ENCODE results near the gene MSANTD1.
A peak's percentile ranks its signal among the peaks of the same experiment; 100 is the strongest.
"Not testable (repeated sequence)": the region's sequence is repeated elsewhere in the genome, so short reads cannot be mapped to it uniquely, and the experiment has no call there.

The MSANTD1 gene

DNA sequence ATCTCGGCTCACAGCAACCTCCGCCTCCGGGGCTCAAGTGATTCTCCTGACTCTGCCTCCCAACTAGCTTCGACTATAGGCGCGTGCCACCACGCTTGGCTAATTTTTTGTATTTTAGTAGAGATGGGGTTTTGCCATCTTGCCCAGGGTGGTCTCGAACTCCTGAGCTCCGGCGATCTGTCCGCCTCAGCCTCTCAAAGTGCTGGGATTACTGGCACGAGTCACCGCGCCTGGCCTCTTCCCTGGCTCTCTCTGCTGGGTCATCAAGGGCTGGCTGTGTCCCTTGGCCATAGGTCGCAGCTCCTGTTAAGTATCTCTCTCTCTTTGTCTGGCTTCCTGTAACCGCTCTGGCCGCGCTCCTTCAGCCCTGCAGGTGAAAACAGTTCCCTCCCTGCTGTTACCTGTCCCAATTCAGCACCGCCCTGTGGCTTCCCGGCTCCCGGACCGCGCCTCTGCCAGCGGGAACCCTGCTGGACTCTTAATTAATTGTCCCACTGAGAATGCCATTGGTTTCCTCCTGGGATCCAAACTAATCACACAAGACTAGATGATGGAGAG is 42.5 kb downstream of the MSANTD1 start:
- no peak for DNase-seq (ENCODE audit: low read depth)

DNA sequence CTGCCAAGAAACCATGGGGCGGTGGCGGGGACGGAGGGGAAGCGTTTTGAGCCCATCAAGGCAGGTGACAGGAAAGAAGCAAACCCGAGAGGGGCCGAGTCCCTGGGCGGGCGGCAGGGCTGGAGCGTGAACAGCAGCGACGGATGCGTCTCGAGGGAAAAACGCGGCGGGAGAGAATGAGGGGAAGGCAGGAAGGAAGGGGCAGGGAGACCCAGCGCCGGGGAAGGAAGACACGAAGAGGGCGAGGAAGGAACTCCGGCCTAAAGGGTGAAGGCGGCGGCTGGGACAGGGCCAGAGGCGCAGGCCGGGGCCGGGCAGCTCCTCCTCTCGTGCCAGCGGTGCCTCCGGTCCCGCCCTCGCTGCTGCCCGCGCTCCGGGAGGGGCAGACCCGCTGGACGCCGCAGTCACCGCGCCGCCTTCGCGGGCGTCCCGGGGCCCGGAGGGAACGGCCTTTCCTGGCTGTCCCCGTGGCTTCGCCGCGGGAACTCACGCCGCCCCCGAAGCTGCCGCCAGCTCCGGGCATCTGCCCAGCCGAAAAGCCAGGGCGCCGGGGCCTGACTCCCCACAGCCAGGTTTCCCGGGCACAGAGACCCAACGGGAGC is 43.1 kb downstream of the MSANTD1 start:
- no peak for DNase-seq (ENCODE audit: low read depth)

DNA sequence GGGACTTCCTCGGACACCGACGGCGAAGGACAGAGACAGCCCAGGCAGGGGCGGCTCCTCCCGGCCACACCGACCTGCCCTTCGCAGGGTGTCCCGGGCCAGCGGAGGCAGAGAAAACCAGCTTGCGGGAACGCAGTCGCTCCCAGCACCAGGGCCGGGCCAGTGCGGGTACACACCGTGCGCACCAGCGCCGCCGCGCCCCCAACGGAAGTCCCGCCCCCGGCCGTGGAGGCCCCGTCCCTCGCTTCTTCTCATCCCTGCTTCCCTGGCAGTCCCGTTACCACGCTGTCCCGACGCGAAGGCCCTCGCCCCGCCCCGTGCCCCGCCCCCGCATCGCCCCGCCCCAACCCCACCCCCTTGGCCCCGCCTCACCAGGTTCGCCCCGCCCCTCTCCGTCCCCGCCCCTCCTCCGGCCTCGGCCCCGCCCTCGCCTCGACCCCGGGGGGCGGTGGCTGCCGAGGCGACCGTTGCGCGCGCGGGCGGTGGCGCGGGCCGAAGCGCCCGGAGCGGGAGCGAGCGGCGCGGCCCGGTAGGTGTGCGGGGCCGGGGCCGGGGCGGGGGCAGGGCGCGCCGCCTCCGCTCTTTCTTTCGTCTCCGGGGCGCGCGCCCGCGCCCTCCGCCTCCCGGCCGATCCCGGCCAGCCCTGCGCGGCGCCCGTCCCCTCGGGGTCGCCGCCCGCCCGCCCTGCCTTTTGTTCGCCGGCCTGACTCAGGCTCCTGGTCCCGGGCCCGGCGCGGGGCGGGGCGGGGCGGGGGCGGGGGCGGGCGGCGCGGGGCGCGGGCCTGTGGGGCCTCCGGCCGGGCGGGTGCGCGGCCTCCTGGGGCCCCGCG is 43.8 kb downstream of the MSANTD1 start, which contains the start of gene RGS12:
TSS of gene RGS12 (plus strand) at position 451 of the 830 bp plus-strand sequence. CDS start 23,150 bp downstream, outside the sequence.
- peak; percentile 79 for DNase-seq (ENCODE audit: low read depth)

DNA sequence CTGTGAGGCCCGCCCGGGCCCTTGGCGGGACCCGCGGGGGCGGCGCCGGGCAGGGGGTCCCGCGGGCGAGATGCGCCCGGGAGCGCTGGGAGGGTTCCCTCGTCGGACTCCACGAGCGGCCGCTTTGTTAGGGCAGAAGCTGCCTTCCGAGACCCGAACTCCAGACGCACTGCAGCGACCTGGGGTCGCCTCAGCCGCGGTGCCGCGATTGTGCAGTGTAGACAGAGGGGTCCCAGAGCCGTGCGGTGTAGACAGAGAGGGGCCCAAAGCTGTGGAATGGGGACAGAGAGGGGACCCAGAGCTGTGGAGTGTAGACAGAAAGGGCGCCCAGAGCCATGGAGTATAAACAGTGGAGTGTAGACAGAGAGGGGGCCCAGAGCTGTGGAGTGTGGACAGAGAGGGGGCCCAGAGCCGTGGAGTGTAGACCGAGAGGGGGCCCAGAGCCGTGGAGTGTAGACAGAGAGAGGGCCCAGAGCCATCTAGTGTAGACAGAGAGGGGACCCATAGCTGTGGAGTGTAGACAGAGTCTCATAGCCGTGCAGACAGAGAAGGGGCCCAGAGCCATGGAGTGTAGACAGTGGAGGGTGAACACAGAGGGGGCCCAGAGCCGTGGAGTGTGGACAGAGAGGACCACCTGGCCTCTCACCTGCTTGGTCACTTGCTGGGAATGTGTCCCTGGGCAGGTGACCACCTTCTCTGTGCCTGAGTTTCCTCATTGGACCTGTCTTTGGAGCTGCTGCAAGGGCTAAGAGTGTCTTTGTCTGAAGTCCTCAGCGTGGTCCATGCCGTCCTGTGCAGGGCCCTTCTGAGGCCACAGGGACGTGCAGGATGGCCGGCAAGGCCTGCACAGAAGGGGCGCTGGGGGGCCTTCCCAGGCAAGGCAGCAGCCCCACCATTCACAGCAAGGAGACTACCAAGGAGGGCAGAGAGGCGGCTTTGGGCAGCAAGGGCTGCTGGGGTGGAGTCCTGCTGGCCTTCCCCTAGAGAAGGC is 44.7 kb downstream of the MSANTD1 start:
- DNase-seq (ENCODE audit: low read depth): no peak

DNA sequence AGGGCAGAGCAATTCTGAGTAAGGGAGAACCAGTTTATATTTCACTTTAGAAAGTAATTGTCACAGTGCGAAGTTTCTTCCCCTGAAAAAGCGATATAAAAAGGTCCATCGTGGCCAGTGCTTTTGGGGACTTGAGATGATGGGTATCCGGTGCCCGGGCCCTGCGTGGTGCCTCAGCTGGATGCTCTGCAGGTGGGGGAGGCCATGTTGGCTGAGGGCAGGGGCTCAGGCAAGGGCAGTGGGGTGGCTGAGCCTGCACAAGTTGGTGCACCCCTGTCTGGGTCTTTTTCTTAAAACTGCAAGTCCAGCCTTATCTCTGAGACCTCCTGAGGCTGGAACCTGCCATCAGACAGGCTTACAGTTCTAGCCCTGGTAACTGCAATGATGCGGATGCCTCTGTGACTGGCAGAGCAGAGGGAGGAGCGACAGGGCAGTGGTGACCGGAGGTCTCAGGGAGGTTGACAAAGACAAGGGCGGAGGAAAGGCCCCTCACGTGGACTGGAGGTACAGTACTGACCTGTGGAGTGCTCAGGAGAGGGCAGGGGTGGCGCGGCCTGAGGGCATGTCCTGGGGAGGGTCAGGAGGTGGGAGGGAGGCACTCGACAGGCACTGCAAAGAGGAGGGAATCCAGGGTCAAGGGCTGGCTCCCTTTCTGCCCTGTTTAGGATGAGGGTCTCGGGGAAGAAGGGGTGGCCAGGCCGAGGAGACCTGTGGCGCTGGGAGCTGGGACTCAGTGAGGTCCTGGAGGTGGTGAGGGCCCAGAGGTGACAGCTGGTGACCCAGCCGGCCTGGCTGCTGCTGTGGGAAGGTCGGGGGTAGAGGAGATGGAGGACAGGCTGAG is 45.7 kb downstream of the MSANTD1 start:
- no peak for DNase-seq (ENCODE audit: low read depth)

DNA sequence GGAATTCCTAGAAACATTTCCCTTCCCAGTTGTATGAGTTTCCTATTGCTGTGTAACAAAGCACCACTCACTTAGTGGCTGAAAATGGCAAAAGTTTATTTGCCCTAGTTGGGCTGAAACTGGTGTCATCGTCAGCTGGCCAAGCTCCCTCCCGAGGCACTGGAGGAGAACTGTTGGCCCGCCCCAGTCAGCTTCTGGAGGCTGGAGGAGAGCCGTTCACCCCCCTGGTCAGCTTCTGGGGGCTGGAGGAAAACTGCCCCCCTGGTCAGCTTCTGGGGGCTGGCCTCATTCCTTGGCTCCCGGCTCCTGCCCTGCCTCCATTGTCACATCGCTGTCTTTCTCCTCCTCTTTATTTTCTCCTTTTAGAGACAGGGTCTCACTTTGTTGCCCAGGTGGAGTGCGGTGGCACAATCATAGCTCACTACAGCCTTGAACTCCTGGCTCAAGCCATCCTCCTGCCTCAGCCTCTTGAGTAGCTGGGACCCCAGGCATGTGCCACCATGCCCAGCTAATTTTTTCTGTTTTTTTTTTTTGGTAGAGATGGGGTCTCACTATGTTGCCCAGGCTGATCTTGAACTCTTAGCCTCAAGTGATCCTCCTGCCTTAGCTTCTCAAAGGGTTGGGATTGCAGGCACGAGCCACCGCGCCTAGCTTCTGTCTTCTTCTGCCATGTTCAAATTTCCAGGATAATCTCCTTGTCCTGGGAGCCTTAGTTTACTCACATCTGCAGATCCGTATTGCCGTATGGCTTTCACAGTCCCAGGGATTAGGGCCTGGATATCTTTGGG is 47.1 kb downstream of the MSANTD1 start:
- no peak for DNase-seq (ENCODE audit: low read depth)

DNA sequence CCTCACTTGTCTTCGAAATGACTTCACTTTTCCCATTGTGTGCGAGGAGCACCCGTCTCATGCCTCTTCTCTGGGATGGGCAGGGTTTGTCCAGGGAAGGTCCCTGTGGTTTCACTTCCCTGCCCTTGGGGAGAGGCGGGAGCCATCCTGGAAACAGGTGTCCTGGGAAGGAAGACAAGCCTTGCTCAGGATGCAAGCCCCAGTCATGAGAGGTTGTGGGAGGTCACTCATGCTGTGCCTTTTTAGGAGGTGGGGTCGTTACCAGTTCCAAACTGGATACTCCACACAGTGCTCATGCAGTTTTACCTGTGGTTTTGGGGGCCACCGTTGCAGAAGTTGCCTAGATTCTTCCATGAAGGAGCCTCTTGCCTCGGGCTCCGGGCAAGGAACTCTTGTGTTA is 47.7 kb downstream of the MSANTD1 start:
- no peak for DNase-seq (ENCODE audit: low read depth)

DNA sequence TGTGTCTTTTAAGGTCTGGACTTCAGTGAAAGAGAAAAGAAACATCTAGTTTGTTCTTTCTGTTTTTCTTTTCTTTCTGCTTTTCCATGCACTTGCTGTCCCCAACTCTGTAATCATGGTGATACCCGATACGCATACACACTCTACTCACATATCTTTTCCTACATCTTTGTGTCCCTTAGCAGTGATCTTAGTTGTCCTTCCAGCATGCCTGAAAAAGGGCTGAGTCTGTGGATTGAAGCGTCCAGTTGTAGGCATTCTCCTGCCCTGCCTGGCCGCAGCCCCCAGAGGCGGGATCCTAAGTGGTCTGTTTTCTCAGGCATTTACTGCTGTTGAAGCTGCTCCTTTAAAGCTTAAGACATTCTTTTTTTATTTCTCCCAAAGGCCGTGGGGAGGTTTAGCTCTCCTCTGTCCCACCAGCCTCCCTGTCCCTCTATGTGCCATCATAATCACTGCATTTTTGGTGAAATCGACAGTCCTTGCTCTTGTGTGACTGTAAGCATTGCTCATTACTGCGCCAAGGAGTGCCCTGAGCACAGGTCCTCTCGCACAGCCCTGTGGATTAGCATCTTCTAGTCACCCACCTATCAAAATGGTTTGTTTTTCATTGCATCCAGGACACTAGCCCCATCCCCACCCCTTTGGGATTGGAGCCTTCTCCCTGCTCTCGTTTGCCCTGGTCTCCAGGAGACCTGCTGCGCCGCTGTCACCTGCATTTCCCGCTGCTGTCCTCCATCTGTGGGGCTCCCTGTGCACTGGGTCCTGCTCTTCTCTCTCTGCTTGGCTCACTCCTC is 48.3 kb downstream of the MSANTD1 start:
- no peak for DNase-seq (ENCODE audit: low read depth)

DNA sequence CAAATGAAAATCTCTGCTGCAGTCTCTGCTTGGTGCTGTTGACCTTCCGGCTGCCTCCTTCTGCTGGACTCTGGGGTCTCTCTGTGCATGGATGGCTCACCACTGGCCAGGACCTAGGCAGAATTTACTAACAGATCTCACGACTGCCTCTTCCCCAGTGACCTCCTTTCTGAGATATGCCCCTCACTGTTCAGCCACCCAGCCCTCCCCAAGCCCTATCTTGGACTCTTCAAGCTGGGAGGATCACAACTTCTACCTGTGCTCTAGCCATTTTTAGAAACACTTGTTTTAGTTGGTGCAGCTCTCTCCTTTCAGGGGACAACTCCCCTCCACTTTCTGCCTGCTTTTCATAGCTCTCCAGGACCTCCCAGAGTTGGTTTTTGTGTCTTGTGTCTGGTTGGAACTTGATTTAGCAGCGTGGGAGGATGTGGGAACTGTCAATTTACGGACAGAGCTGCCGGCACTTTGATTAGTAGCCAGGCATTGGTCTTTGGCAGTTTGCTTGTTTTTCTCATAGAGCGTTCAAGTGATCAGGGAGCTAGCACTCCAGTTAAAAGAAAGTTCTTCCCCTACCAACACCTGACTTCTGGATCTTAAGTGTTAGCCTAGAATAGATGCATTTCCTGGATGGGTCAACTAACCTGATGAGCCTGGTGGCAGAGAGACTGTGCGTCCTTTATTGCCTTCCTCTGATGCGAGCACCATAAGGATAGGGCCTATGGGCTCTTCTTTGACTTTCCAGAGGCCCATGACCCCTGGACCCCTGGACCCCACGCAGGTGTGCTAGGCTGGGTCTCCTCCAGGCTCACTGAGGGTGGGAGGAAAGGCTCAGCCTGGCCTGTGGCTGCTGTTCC is 50.4 kb downstream of the MSANTD1 start:
- no peak for DNase-seq (ENCODE audit: low read depth)

DNA sequence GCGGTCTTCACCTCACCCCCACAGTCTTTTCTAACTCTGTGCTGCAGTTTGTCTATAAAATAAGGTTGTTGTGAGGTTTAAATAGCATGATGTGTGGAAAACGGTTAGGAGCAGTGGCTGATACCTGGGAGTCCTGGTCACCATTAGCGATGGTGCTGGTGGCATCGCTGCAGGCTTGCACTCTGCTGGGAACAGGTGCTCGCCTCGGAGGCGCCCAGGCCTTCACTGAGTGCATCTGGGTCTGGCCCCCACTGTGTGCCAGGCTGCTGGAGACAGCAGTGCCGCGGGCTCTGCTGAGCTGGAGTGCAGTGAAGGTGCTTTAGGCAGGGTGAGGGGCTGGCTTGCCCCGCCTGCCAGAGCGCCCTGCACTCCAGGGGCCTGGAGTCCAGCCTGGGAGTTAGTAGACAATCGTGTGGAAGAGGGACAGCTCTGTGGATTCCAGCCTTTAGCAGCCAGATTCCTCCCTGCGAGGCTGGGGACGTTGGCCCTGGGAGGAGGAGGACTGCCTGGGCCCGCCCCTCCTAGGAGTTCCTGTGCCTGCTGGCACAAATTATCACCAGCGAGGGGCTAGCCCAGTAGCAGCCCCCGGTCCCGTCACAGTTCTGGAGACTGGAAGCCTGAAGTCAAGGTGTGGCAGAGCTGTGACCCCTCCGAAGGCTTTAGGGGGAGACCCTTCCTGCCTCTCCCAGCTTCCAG is 51.2 kb downstream of the MSANTD1 start:
- DNase-seq (ENCODE audit: low read depth): no peak

DNA sequence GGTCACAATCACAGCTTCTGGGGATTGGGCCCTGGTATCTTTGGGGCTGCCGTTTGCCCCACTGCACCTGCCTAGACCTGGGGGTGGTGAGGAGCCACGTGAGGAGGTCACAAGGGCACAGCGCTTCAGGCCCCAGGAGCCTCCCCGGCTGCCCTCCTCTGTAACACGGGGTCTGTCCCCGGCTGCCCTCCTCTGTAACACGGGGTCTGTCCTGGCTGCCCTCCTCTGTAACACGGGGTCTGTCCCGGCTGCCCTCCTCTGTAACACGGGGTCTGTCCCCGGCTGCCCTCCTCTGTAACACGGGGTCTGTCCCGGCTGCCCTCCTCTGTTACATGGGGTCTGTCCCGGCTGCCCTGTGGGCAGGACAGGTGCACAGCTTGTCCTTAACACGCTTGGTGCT is 51.9 kb downstream of the MSANTD1 start:
- not testable (repeated sequence) for DNase-seq (ENCODE audit: low read depth)

DNA sequence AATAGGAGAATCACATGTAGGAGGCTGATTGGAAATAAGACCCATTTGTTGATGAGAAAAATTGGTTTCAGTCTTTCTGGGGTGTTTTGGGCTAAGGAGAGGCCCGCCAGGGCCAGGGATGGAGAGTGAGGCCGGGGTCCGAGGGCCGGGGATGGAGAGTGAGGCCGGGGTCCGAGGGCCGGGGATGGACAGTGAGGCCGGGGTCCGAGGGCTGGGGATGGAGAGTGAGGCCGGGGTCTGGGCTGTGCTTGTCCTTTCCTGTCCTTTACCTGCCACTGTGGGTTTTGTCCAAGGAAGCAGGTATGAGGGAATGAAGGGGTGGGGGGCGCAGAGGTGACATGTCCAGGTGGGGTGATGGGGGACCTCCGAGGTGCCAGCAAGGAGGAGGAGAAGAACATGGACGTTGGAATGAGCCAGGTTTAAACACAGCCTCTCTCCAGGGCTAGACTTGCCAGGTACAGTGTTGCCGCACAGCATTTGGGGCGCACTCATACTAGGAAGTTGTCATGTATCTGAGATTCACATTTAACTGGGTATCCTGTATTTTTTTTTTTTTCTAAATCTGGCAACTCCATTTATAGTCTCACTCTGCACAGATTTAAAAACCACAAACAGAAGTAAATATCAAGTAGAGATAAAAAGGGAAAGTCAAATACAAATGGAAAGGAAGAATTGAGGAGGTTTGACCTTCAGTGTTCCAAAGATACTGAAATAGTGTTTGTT is 52.7 kb downstream of the MSANTD1 start:
- DNase-seq (ENCODE audit: low read depth): no peak

DNA sequence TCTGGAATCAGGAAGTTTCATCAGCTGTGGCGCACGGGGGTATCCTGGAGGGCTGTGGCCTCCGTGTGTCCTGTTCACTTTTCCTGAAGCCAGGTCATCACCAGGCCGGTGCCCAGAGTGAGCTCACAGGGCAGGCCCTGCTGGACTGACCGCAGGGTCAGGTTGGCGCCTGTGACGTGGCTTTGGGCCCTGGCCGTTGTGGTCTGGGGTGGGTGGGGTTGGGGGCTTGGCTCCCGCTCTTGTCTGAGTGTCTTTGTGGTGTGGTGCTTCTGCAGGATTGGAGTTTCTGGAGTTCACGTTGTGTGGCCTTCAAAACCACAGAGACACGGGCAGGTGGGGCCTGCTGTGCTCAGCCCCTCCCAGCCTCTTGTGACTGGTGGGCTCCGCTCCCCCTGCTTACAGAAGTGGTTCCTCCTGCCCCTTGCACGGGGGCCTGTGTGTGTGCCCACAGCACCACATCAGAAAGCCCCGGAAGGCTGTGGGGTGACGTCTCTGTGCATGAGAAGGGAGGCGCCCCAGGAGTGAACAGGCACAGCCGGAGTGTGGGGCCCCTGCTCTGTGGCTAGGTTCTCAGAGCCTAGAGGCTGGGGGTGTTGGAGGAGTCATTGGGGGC is 53.3 kb downstream of the MSANTD1 start:
- peak; percentile 44 for DNase-seq (ENCODE audit: low read depth)

DNA sequence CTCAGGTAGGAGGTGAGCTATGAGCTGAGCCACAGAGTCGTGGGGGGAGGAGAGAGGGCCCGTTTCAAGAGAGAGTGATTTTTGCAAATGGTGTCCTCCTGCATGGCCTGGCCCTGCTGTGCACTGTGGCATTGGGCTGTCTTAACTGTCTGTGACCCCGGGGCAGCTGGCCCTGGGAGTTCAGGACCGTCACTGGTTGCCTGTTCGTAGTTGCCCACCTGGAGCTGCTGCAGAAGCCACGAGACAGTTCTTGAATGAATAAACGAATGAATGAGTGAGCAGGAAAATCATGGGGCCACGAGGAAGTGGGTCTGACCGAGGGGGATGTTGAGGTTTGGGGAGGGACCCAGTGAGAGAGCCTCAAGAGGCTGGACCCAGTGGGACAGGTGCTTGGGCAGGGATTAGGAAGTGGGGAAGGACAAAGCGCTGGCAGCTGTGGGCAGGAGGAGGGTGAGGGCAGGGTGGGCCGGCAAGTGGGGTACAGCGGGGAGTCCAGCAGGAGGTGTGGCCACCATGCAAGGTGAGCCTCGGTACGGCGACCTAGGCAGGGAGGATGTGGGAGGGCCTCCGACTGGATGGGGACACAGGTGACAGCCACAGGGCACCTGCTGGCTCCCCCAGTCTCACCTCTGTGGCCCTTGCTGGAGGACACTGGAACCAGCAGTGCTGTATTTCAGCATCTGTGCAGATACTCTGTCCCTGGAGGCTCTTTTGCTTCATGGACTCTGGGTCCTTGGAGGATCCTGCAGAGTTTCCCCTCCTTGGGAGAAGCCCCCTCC is 54.0 kb downstream of the MSANTD1 start:
- DNase-seq (ENCODE audit: low read depth): no peak

DNA sequence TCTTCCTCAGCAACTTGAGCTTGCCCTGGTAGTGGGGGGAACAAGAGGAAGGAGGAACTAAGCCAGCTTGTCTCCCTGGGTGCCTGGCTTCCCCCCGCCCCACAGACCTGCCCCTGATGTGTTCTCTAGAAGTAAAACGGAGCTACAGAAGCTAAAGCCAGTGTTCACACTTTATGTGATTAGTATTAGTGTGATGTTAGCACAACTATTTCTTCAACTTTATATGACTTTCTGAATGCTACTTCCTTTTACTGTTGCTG is 54.5 kb downstream of the MSANTD1 start:
- no peak for DNase-seq (ENCODE audit: low read depth)
